ENCODE results near the gene CYP24A1.

GRCh38 chr20:54188132-54188849 is 14.5 kb upstream of the CYP24A1 start:
- no peak for TF ChIP-seq CTCF (IDR thresholded peaks at IDR 0.05)
- TF ChIP-seq POLR2A (IDR thresholded peaks at IDR 0.05): no peak
- no peak for TF ChIP-seq EP300 (IDR thresholded peaks at IDR 0.05)
- no peak for TF ChIP-seq POLR2AphosphoS5 (IDR thresholded peaks at IDR 0.05)

Data from suprapubic skin (tissue), 4 donors.